GM12878 (cell line): ENCODE measurements around the gene STPG4. TPM values are rescaled to one million over a fixed set of nuclear protein-coding genes. Genes with fewer than 3 reads are reported as not detected.

Source experiments
- ATAC-seq: fragments of 200-7000 bp; cut with Tn5 transposase; 3 replicates; pipeline ENCODE4 v1.9.1; 2020; ENCODE audit warnings: mild to moderate bottlenecking, moderate library complexity
- BruUV-seq: library from RNA; stranded (reverse); fragments of 400-500 nt; replicated peaks from 2 replicates; lab custom pipeline; 2021; lab: Mats Ljungman, UMichigan
- CTCF ChIA-PET: fragments of 300-600 bp; sonication (Branson Sonifier 250); formaldehyde crosslinking; extraction: SDS; loops from one replicate; lab custom pipeline; 2021; ENCODE audit warnings: inconsistent platforms; lab: Yijun Ruan, JAX
- POLR2A ChIA-PET: fragments of 350-600 bp; formaldehyde crosslinking; extraction: SDS; loops from one replicate; lab custom pipeline; 2021; ENCODE audit warnings: inconsistent platforms; lab: Charles Lee
- RAD21 ChIA-PET: fragments of 300-600 bp; sonication (Branson Sonifier 250); formaldehyde crosslinking; loops from one replicate; lab custom pipeline; 2023; ENCODE audit warnings: antibody characterized with exemption; ENCODE audit not compliant: unreplicated experiment; lab: Charles Lee
- SMC1A ChIA-PET: fragments of 300-600 bp; sonication (Branson Sonifier 250); formaldehyde crosslinking; loops from one replicate; lab custom pipeline; 2023; ENCODE audit not compliant: unreplicated experiment, uncharacterized antibody; lab: Charles Lee
- DNase-seq: peaks from one replicate; pipeline ENCODE4 v3.0.0-alpha.2; 2011; ENCODE audit warnings: low read depth, low spot score
- FAIRE-seq: peaks from 3 replicates; lab custom pipeline; 2011; peaks lifted over from hg19 to GRCh38; lab: Jason Lieb, UNC
- H2AFZ ChIP-seq: 2 replicates; pipeline ENCODE4 v1.6.0; 2011; ENCODE audit warnings: low read depth, low read length, control low read depth; ENCODE audit not compliant: control insufficient read depth
- H3K27ac ChIP-seq: 2 replicates; pipeline ENCODE4 v1.5.1; 2011; ENCODE audit warnings: control low read depth; ENCODE audit not compliant: control insufficient read depth, insufficient read depth
- H3K27me3 ChIP-seq, 2 experiments: replicated peaks in 1 of 2; 2 replicates each; pipeline versions ENCODE4 v1.6.0 to v1.6.1; 2011; ENCODE audit warnings: low read length in 1 of 2; ENCODE audit not compliant: control insufficient read depth in 2 of 2, insufficient read depth in 2 of 2
- H3K36me3 ChIP-seq, 2 experiments: 2 replicates each; pipeline ENCODE4 v1.5.1; 2011; ENCODE audit warnings: low read length in 1 of 2; ENCODE audit not compliant: control insufficient read depth in 2 of 2, insufficient read depth in 2 of 2
- H3K4me1 ChIP-seq: 2 replicates; pipeline ENCODE4 v1.6.1; 2011; ENCODE audit warnings: mild to moderate bottlenecking, low read length, moderate library complexity, mixed read lengths; ENCODE audit not compliant: control insufficient read depth, insufficient read depth
- H3K4me2 ChIP-seq: 2 replicates; pipeline ENCODE4 v1.6.0; 2011; ENCODE audit warnings: control low read depth; ENCODE audit not compliant: control insufficient read depth, insufficient read depth
- H3K4me3 ChIP-seq: fragments of 200-600 bp; sonication (generic); 2 replicates; pipeline ENCODE4 v1.5.1; 2016
- H3K79me2 ChIP-seq: 2 replicates; pipeline ENCODE4 v1.6.0; 2011; ENCODE audit warnings: low read length; ENCODE audit not compliant: control insufficient read depth, insufficient read depth
- H3K9ac ChIP-seq: 2 replicates; pipeline ENCODE4 v1.8.0; 2011; ENCODE audit warnings: low read length, control low read depth, mixed read lengths; ENCODE audit not compliant: control insufficient read depth, insufficient read depth
- H3K9me3 ChIP-seq: replicated peaks from 3 replicates; pipeline ENCODE4 v1.5.1; 2011; ENCODE audit warnings: mild to moderate bottlenecking, low read length; ENCODE audit not compliant: control insufficient read depth, insufficient read depth
- H4K20me1 ChIP-seq: 2 replicates; pipeline ENCODE4 v1.6.0; 2011; ENCODE audit not compliant: control insufficient read depth, insufficient read depth
- DPF2 ChIP-seq: fragments of 450-650 bp; IDR thresholded peaks from 2 replicates; pipeline ENCODE4 v1.6.1; 2017; ENCODE audit warnings: mild to moderate bottlenecking
- E2F8 ChIP-seq: fragments of 450-650 bp; IDR thresholded peaks from 2 replicates; pipeline ENCODE4 v1.6.1; 2018; ENCODE audit warnings: mild to moderate bottlenecking, low read depth, moderate library complexity; ENCODE audit not compliant: partially characterized antibody
- EGR1 ChIP-seq, 2 experiments: IDR thresholded peaks; 1 replicate in 1 of 2; 2 replicates in 1 of 2; pipeline ENCODE4 v1.6.1; 2011 to 2012; ENCODE audit warnings: low read depth in 2 of 2, low read length in 2 of 2, borderline replicate concordance in 1 of 2, mild to moderate bottlenecking in 1 of 2, moderate library complexity in 1 of 2
- FOXM1 ChIP-seq: IDR thresholded peaks from 2 replicates; pipeline ENCODE4 v1.6.1; 2012; ENCODE audit warnings: low read depth, mild to moderate bottlenecking, inconsistent platforms, low read length, moderate library complexity
- GATAD2B ChIP-seq: fragments of 450-650 bp; conservative IDR thresholded peaks from 2 replicates; pipeline ENCODE4 v1.6.1; 2017; ENCODE audit warnings: low read depth, mild to moderate bottlenecking, moderate library complexity
- HSF1 ChIP-seq: fragments of 150-350 bp; IDR thresholded peaks from 2 replicates; pipeline ENCODE4 v1.6.1; 2014; ENCODE audit warnings: mild to moderate bottlenecking, low read depth, low read length
- IRF4 ChIP-seq: IDR thresholded peaks from 2 replicates; pipeline ENCODE4 v1.6.1; 2011; ENCODE audit warnings: low read depth, low read length
- MEF2B ChIP-seq: fragments of 450-650 bp; IDR thresholded peaks from 2 replicates; pipeline ENCODE4 v1.6.1; 2018; ENCODE audit warnings: mild to moderate bottlenecking, moderate library complexity; ENCODE audit not compliant: partially characterized antibody, poor library complexity, severe bottlenecking
- PRDM15 ChIP-seq: fragments of 450-650 bp; formaldehyde crosslinking; IDR thresholded peaks from 2 replicates; pipeline ENCODE4 v1.4.0; 2020; ENCODE audit warnings: mild to moderate bottlenecking, moderate library complexity
- TBL1XR1 ChIP-seq: IDR thresholded peaks from 2 replicates; pipeline ENCODE4 v1.6.1; 2012; ENCODE audit warnings: low read depth, low read length, improper control_type of control experiment
- USF1 ChIP-seq: IDR thresholded peaks from 2 replicates; pipeline ENCODE4 v1.6.1; 2011; ENCODE audit warnings: borderline replicate concordance, low read depth, mild to moderate bottlenecking, moderate library complexity, mixed read lengths, low read length; ENCODE audit not compliant: insufficient read depth; ENCODE audit errors: extremely low read length
- ZNF207 ChIP-seq: fragments of 450-650 bp; IDR thresholded peaks from 2 replicates; pipeline ENCODE4 v1.6.1; 2014; ENCODE audit warnings: antibody characterized with exemption, mild to moderate bottlenecking, borderline replicate concordance
- WGBS: methylation state at CpG from one replicate; pipeline ENCODE4 v1.1.6; 2016; ENCODE audit warnings: low lambda C conversion rate; ENCODE audit not compliant: insufficient replicate concordance, insufficient coverage; ENCODE audit errors: missing lambda C conversion rate; 5-methylcytosine and 5-hydroxymethylcytosine counted together
- in situ Hi-C: fragments of 300-500 bp; cut with MboI; formaldehyde crosslinking; loops from 9 replicates; pipeline ENCODE4 v1.14.3; 2018; ENCODE audit warnings: mixed read lengths
- intact Hi-C: fragments of 100-400 bp; cut with micrococcal nuclease; formaldehyde crosslinking; loops from one replicate; pipeline ENCODE4 v1.14.2; 2022; ENCODE audit not compliant: unreplicated experiment
- polyA plus RNA-seq, 11 experiments: library from polyadenylated mRNA; depleted of rRNA in 4 of 11; unstranded in 6 of 11; stranded (reverse) in 5 of 11; fragments of >200 nt; fragmentation: Nextera tagmentation in 4 of 11; fragmentation: Illumina TruSeq in 1 of 11; extraction: Ambion mirVana in 4 of 11; extraction: Trizol in 1 of 11; gene quantifications; 1 replicate in 1 of 11; 2 replicates in 10 of 11; pipeline versions ENCODE4 v1.2.1 to v1.2.3, GENCODE V29; 2011 to 2016; ENCODE audit warnings: inconsistent platforms in 2 of 11, missing spikeins in 2 of 11, low read depth in 1 of 11
- total RNA-seq, 4 experiments: library from RNA; depleted of rRNA in 3 of 4; stranded (reverse); fragments of >200 nt in 3 of 4; fragmentation: Illumina TruSeq in 1 of 4; extraction: Trizol in 1 of 4; gene quantifications; 2 replicates each; pipeline versions ENCODE4 v1.2.1 to v1.2.3, GENCODE V29; 2013 to 2021

STPG4 gene
- total and polyA plus RNA-seq, 10 of the 15 experiments (the other 5 are each of a cell fraction or from before 2014, with no cell fraction given), result 0.10 to 0.29 (median 0.19) TPM; not detected in 3

GRCh38 chr2:47189635-47190034 lies 34.5 kb upstream of the STPG4 start:
- no peaks in the 10 kb centered on the region for H4K20me1 ChIP-seq
- H3K4me2 ChIP-seq, result no peak overlapping the region
- ATAC-seq (no peak), DNase-seq (no peak), FAIRE-seq (no peak)
- no peak overlapping the region for H3K27ac ChIP-seq
- no peaks in the 10 kb centered on the region for H3K27me3 ChIP-seq
- ChIA-PET CTCF (interaction anchor here (0.6 kb wide), 1 partner anchor 58 kb away, joined by 4 read pairs; no protein-coding TSS in a partner anchor), RAD21 (no interaction called here), POLR2A (no interaction called here), SMC1A (interaction anchor here (1.2 to 1.3 kb wide), 2 partner anchors 71 to 111 kb away, joined by 3 read pairs; no protein-coding TSS in a partner anchor)
- H3K4me3 ChIP-seq, result no peak overlapping the region
- no peaks in the 10 kb centered on the region for H3K36me3 ChIP-seq
- in situ Hi-C loops (no loop called here), intact Hi-C loops (no loop called here)
- WGBS, result 100% methylated on average over 1 of the region's 1 CpG
- H3K9me3 ChIP-seq, result no peaks in the 10 kb centered on the region
- no peaks in the 10 kb centered on the region for H3K79me2 ChIP-seq
- H2AFZ ChIP-seq, result no peak overlapping the region
- BruUV-seq, result no TSS peak
- H3K4me1 ChIP-seq, result no peaks in the 10 kb centered on the region
- H3K9ac ChIP-seq, result no peak overlapping the region
- TF ChIP-seq IRF4 (no peak), HSF1 (no peak), EGR1 (IDR thresholded peaks at IDR 0.05; ENCODE audit: borderline replicate concordance in 1 of 2, low read depth in 2 of 2, low read length in 2 of 2) (no peak), GATAD2B (no peak), USF1 (no peak), E2F8 (no peak), FOXM1 (no peak), TBL1XR1 (no peak), PRDM15 (CRISPR knock-in tag) (no peak), MEF2B (no peak), DPF2 (no peak), ZNF207 (no peak)
